ENCODE data around the gene CD63.

CD63 gene

DNA sequence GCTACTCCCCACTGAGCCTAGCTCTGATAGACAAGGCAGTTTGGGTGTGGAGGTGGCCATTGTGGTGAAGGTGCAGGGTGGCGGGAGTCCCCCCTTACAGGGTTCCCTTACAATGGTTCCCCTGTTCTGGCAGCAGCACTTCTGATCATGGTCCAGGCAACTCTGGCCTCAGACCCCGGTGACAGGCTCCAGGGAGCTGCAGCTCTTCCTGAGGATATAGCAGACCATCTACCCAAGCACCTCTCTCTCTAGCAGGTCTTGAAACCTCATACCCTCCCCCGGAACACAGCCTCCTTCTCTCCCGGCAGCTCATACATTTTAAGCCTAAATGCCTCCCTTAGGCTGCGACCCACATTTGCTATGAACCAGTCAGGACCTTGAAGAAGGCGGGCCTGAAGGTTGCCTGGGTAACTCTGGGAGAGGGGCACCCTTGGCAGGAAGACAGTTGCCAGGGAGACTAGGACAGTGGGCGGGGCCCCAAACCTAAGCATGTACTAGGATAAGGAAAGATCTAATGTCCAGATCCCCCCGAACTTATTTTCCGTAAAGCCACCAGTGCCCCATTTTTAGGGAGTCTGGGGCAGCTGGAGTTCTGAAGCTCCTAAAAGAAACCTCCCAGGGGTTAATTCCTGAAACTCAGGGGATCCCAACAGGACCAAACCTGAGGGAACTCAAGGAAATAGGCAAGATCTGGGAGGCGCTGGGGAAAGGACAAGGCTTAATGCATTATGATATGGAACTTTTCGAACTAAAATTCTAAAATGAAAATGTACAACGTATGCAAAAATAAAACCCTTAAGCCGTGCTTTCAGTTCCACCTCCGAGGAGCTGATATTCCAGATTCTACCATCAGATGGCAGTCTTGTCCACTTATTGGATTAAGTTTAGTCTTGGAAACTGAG lies 9.6 kb upstream of the CD63 start:
- DNase-seq, result peak; percentile 75

DNA sequence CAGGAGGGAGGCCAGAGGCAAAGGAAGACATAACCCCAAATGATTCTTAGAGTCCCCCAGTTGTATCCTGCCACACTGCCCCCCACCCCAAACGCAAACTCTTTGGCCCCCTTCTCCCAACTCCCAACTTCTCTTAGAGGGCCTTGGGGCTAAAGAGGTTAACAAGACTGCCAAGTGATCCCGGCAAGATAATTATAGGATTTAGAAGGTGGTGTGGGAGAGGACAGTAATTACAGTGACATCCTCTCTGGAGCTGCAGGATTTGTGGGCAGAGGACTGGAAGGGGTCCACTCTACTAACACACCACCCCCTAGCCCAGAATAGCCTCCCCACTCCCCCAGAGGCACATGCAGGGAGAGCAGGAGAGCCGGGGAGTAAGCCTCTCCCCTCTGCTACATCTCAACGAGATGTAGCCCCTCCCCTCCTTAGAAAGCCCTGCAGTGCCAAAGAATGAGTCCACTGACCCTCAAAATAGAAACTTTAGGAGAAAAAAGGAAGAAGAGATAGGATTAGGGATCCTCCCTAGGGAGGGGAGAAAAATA lies 8.8 kb upstream of the CD63 start:
- DNase-seq, result no peak

DNA sequence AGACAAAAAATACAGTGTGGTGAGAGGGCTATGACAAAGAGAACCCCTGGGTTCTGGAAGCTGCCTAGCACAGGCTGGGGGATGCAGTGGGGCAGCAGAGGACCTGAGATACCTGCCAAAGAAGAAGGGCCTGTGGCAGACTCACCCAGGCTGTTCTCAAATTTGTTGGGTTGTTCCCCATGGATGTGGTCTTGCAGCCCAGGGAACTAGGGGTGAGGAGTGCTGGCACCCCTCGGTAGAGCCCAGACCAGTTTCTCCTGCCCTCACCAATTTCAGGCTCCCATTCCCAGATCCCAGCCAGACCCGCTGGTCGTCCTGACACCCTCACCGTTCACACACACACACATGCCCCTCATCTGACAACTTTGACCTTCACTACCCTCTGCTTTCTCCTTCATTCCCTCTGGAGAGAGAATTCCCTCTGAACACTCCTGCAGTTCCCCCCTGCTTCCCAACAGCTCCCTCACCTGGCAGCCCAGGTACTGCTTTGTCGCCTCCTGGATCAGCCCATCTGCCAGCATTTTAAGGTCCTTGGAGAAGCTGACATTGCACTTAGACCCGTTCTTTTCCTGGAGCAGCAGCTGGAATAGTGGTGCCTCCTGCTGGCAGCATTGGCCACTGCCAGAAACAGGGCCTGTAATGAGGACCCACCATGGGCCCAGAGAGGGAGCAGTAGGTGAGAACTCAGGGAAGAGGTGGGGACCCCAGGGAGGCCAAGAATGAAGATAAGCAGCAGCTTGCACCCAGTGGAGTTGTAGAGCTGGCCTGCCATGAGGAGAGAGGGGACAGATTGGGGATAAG lies 8.2 kb upstream of the CD63 start:
- peak; percentile 24 for DNase-seq

DNA sequence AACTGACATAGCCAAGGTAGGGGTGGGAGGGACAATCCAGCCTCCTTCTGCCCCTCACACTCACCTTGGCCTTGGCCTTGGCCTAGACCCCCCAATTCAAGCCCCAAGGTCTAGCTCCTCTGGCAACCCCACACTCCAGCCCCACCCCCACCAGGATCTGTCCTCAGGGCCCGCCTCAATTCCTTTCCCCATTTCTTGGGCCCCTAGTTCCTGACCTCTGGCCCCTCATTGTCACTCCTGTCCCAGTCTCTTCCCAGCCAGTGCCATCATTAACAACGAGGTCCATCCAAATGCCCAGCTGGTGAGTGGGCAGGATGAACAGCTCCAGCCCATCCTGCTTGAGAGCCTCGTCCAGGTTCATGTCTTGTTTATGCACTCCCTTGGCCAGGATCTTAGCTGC lies 7.3 kb upstream of the CD63 start:
- no peak for DNase-seq

DNA sequence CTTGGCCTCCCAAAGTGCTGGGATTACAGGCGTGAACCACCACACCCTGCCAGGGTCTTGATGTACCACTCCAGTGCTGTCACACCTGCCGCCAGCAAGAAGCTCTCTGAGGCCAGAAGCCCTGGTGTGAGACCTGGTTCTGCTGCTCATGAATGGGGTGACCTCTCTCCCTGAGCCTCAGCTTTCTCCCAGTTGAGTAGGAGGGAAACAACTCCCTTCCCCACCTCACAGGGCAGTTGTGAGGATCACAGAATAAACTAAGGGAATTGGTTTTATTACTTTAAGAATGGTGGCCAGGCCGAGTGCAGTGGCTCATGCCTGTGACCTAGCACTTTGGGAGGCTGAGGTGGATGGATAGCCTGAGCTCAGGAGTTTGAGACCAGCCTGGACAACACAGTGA lies 5.8 kb upstream of the CD63 start:
- DNase-seq, result no peak

DNA sequence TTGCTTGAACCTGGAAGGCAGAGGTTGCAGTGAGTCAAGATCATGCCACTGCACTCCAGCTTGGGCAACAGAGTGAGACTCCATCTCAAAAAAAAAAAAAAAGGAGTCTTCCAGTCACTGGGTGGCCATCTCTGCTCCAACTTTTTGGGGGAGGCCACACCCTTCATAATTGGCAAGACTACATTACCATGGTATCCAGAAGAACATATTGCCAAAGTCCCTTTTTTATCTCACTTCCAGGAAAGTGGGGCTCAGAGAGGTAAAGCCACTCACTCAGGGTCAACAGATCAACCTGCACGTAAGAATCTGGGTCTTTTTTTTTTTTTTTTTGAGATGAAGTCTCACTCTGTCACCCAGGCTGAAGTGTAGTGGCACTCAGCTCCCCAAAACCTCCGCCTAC lies 5.0 kb upstream of the CD63 start:
- DNase-seq, result no peak

DNA sequence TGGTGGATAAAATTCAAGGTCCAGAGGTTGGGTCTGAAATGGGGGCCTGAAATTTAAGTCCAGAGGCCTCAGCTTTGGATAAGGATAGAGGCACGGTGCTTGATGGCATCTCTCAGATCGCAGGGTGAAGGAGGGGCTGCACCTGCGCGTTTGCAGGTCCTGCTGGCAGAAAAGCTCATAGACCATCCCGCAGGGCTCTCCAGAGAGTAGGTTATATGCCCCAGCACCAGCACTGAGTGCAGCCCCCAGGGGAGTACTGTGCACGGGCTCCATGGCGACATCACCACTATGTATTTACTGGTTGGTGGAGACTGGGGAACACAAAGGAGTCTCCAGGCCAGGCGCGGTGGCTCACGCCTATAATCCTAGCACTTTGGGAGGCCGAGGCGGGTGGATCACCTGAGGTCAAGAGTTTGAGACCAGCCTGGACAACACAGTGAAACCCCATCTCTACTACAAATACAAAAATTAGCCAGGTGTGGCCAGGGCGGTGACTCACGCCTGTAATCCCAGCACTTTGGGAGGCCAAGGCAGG lies 4.3 kb upstream of the CD63 start:
- DNase-seq, result no peak

DNA sequence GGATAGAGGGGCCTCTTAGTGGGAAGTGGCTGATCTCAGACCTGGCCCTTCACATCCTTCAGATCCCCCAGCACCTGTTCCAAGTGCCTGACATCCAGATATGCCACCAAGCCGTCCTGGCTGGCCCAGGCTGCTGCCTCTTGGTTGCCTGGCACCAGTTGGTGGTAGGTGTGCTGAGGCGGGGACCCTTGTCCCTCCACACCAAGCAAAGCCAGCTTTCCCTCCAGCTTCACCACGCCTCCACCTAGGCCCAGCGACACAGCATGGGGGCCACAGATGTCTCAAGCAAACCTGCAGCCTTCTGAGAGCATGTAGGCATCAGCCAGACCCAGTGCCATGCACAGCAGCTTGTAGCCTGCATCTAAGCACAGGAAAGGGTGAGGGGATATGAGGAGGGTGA lies 3.5 kb upstream of the CD63 start:
- no peak for DNase-seq

DNA sequence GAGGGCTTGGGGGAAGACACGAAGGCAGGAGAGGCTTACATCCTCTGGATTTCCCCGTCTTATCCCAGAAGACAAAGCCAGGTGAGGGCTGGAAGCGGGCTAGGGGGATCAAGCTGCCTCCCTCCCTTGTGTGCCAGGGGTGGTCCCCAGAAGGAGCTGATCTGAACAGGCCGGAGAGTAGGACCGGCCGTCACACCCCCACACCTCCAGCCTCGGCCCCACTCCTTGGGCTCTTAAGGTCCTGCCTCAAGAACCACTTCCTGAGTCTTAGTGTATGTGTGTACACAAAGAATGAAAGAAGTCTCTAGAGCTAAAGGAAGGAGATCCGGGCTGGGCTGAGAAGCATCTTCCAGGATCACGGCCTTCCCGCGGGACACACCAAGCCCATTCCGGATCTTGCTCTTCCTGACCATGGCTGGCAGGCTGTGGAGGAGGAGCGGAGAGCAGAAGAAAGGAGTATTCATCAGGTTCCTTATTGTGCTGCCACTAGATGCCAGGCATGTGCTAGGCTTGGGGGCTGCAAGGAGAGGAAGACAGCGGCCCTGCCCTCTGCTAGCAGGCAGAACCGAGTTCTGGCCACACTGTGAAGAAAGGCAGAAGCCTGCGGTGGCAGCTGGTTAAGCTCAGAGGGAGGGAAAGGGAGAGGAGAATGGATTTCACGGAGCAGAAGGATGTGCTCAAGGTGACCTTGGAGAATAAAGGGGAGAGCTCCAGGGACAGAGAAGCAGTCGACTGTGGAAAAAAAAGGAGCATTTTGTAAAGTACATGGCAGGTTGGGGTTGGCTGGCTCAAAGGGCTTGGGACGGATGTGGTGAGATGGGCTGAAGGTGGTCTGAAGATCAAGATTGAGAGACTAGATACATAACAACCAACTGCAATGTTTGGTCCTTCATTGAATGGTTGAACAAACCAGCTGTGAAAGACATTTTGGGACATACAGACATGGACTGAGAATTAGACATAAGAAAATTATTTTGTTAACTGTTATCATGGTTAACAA lies 1.3 kb upstream of the CD63 start:
- DNase-seq, result no peak

DNA sequence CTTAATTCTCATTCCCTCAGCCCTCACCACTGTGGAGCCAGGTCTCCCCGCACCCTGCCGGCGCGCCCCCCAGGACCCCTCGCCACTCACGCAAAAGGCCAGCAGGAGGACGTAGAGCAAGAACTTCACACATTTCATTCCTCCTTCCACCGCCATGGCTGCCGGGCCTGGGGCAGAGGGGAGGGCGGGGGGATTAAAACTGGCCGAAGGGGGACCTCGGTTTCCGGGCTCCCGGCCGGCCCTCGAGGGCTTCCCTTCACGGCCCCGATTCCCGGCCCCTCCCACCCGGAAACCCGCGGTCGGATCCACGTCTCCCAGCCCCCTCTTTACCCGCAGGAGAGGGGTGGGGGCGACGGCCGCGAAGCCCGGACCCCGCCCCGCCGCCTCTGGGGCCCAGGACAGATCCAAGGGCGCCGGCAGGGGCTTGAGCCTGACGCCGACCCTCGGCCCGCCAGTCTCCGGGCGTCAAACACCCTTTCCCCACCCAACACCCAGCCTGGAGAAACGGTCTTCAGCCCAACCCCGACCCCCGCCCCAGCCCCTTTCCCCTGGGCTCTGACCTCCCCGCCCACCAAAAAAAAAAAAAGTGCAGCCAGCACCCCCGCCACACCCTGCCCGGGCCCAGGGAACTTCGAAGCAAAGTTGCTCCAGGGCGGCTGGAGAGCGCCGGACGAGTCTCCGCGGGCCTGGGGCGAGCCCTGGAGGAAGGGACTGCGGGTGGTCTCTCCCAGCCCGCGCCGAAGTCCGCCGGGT lies 447 bp downstream of the CD63 start:
- DNase-seq, result no peak

DNA sequence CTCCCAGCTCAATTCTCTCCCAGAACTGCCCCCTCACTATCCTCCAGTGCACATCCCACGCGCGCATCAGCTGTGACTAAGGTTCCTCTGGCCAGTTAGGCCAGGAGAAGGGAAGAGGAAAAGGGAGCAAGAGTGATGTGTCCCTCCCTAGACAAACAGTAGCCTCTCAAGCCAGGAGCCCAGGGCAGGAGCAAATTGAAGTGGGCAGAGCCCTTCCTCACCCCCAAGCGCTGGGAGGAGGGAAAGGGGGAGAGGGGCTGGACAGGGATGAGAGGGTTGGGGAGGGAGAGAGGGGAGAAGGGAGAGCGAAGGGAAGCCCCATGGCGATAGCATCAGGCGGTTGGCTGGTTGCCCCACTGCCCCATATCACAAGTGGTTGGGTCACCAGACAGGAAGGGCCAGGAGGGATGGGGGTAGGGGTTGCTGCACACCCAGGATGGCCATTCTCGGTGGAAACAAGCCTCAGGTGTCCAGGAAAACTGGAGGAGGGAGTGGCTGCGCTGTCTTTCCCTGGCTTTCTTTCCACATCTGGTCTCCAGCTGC lies 1.1 kb downstream of the CD63 start:
- no peak for DNase-seq

DNA sequence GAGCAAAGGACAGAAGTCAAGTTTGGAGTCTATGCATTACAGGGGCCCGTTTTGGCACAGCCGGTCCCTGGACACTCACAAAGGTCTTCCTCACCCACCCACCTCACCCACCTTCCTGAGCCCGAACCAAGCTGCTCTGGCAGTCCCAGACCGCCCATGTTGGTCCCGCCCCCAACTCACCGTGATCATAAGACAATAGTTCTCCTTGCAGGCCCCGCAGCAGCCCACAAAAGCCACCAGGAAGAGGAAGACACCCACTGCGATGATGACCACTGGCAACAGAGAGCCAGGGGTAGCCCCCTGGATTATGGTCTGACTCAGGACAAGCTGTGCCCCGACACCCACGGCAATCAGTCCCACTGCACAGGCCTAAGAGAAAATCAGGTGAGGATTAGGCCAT lies 1.8 kb downstream of the CD63 start:
- DNase-seq, result no peak

DNA sequence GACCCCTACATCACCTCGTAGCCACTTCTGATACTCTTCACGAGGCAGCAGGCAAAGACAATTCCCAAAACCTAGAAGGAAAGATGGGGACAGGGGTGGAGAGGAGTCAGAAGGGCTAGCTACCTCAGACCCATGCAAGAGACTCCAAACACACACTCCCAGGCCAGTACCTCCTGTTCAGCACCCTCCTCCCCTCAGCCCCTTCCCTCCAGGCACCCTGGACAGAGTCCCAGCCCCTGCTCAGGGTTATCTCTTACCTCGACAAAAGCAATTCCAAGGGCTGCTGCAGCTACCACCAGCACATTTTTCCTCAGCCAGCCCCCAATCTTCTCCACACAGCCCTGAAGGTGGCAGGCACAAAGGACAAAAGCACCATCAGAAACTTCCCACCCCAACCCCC lies 3.3 kb downstream of the CD63 start:
- no peak for DNase-seq

DNA sequence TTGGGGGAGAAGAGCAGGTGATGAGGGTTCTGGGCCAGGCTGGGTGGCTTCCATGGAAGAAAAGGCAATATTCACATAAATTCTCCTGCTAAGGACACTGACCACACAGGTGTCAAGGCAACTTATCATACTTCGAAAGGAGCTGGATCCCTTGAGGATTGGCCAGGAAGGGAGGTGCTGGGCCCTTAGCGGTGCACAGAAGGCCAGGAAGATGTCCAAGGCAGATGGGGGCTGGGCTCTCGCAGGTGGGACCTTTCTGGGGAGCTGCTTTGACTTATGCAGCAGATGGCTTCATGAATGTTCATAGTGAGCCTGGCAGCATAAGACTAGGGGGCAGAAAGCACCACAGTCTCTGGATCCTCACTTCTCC lies 3.9 kb downstream of the CD63 start:
- no peak for DNase-seq

DNA sequence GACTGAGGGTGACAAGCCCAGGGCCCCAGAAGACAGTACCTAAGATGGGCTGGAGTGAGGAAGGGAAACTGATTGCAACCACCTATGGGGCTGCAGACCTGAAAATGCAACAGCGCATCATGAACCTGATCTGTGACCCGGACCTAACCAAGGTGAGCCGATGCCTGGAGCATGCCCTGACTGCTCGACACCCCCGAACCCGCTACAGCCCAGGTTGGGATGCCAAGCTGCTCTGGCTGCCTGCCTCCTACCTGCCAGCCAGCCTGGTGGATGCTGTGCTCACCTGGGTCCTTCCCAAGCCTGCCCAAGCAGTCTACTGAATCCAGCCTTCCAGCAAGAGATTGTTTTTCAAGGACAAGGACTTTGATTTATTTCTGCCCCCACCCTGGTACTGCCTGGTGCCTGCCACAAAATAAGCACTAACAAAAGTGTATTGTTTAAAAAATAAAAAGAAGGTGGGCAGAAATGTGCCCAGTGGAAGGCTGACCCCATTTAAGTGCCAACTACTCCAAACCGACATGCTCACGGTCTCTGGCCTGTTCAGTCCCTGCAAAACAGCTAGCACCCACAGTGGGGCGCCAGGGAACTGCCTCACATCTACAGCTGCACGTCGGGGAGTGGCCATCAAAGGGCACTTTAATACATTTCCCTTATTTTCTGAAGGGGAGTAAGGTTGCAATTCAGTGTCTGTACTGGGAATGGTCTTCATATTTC lies 4.4 kb downstream of the CD63 start:
- DNase-seq, result no peak

DNA sequence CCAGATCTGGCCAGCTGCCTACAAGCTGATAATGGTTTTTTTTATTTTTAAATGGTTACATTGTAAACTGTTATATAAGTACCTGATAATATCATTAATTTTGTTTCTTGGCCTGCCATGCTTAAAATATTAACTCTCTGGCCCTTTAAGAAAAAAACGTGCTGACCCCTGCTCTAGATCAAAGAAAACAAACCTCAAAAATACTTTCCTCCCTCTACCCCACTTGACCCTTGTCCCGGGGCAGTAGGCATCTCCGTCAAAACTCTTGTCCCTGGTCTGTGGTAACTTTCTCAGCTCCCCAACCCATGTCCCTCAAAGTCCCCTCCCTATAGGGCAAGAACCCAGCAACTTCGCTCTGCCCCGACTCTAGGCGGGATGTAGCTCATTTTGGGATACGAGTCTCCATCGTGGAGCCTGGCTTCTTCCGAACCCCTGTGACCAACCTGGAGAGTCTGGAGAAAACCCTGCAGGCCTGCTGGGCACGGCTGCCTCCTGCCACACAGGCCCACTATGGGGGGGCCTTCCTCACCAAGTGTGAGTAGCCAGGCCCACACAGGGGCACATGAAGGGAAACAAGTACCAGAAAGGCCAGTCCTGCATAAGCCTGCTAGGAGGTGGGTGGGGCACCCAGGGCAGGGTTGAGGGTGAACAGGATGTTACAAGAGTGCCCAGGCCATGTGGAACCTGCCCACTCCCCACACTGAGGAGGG lies 5.1 kb downstream of the CD63 start:
- no peak for DNase-seq

DNA sequence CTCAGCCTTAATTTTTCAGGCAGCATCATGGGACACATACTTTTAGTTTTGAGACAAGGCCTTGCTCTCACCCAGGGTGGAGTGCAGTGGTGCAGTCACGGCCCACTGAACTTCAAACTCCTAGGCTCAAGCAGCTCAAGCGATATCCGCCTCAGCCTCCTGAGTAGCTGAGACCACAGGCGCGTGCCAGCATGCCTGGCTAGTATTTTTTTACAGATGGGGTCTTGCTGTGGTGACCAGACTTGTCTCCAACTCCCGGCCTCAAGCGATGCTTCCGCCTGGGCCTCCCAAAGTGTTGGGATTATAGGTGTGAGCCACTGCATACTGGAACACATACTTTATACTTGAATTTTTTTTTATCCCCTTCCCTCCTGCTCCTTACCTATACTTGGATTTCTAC lies 5.9 kb downstream of the CD63 start:
- DNase-seq, result no peak

DNA sequence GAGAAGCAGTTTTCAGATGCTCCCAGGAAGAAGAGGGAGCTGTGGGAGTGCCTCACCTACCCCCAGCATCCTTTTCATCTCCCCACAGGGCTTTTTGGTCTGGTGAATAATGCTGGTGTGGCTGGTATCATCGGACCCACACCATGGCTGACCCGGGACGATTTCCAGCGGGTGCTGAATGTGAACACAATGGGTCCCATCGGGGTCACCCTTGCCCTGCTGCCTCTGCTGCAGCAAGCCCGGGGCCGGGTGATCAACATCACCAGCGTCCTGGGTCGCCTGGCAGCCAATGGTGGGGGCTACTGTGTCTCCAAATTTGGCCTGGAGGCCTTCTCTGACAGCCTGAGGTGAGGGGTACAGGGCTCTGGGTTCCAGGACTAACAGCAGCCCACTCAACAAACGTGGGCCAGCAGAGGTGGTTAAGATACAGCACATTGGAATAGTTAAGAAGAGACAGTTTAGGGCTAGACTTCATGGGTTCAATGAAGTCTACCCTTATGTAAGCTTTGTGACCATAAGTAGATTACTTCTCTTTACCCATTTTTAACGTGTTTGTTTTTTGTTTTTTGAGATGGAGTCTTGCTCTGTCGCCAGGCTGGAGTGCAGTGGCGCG lies 7.1 kb downstream of the CD63 start:
- no peak for DNase-seq

DNA sequence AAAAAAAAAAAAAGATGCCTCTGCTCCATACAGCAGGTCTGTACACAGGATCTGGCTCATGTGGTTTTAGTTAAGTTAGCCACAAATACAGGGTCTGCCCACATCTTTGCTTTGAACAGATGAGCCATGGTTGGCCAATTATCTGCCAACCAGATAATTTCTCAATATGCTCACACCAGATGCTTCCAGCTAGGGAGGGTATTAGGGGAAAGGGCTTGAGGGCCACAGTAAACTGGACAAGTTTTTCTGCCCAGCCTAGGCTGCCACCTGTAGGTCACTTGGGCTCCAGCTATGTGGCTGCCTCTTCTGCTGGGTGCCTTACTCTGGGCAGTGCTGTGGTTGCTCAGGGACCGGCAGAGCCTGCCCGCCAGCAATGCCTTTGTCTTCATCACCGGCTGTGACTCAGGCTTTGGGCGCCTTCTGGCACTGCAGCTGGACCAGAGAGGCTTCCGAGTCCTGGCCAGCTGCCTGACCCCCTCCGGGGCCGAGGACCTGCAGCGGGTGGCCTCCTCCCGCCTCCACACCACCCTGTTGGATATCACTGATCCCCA lies 7.8 kb downstream of the CD63 start:
- no peak for DNase-seq
